Endothelial cell of umbilical vein (primary cell): Measurements from ENCODE around the gene NLRP6. TPM values are rescaled to one million over a fixed set of nuclear protein-coding genes. Genes with fewer than 3 reads are reported as not detected.

Experiments used
- BruUV-seq: library from RNA; stranded (reverse); fragments of 400-500 nt; replicated peaks from 2 replicates; lab custom pipeline; 2021; lab: Mats Ljungman, UMichigan
- CTCF ChIA-PET: fragments of 300-600, 350-600 bp; sonication (Branson Sonifier 250); formaldehyde crosslinking; loops from one replicate; lab custom pipeline; 2021; ENCODE audit warnings: antibody characterized with exemption, inconsistent platforms; lab: Charles Lee
- POLR2A ChIA-PET: fragments of 300-600, 350-600 bp; sonication (Branson Sonifier 250); formaldehyde crosslinking; loops from one replicate; lab custom pipeline; 2021; ENCODE audit warnings: antibody characterized with exemption, inconsistent platforms; lab: Charles Lee
- DNase-seq: peaks from one replicate; pipeline ENCODE4 v3.0.0-alpha.2; 2011; ENCODE audit warnings: low read depth, low spot score
- FAIRE-seq: peaks from 2 replicates; lab custom pipeline; 2011; peaks lifted over from hg19 to GRCh38; lab: Jason Lieb, UNC
- H2AFZ ChIP-seq: 2 replicates; pipeline ENCODE4 v1.6.0; 2012; ENCODE audit warnings: low read depth, low read length, control low read depth, inconsistent platforms
- H3K27ac ChIP-seq: 2 replicates; pipeline ENCODE4 v1.5.1; 2011; ENCODE audit warnings: low read depth, mild to moderate bottlenecking, control low read depth, low read length, moderate library complexity; ENCODE audit not compliant: insufficient read depth
- H3K27me3 ChIP-seq, 2 experiments: 2 replicates each; pipeline versions ENCODE4 v1.6.0 to v1.6.1; 2011; ENCODE audit warnings: low read length in 2 of 2, mixed read lengths in 1 of 2; ENCODE audit not compliant: control insufficient read depth in 2 of 2, insufficient read depth in 2 of 2
- H3K36me3 ChIP-seq, 2 experiments: 2 replicates in 1 of 2; 3 replicates in 1 of 2; pipeline ENCODE4 v1.5.1; 2011; ENCODE audit warnings: low read length in 2 of 2, mild to moderate bottlenecking in 1 of 2, moderate library complexity in 1 of 2; ENCODE audit not compliant: control insufficient read depth in 2 of 2, insufficient read depth in 2 of 2; ENCODE audit errors: extremely low read depth in 1 of 2
- H3K4me1 ChIP-seq: 3 replicates; pipeline ENCODE4 v1.5.1; 2011; ENCODE audit warnings: mild to moderate bottlenecking, low read length; ENCODE audit not compliant: control insufficient read depth, insufficient read depth; ENCODE audit errors: extremely low read depth
- H3K4me2 ChIP-seq: 2 replicates; pipeline ENCODE4 v1.6.1; 2011; ENCODE audit warnings: low read length, control low read depth, mixed read lengths; ENCODE audit not compliant: insufficient read depth
- H3K4me3 ChIP-seq, 3 experiments: fragments of 200-600 bp in 1 of 3; sonication (generic), shearing (Covaris generic) in 1 of 3; replicated peaks in 1 of 3; 2 replicates each; pipeline ENCODE4 v1.5.1; 2011 to 2016; ENCODE audit warnings: control low read depth in 3 of 3, low read length in 3 of 3, mild to moderate bottlenecking in 2 of 3, inconsistent platforms in 1 of 3, low read depth in 1 of 3, moderate library complexity in 1 of 3; ENCODE audit not compliant: insufficient read depth in 1 of 3
- H3K79me2 ChIP-seq: 2 replicates; pipeline ENCODE4 v1.6.0; 2012; ENCODE audit warnings: low read length, inconsistent platforms; ENCODE audit not compliant: control insufficient read depth, insufficient read depth
- H3K9ac ChIP-seq: replicated peaks from 2 replicates; pipeline ENCODE3; 2011; ENCODE audit warnings: low read length, control low read depth; ENCODE audit not compliant: insufficient read depth; ENCODE audit errors: extremely low read depth
- H3K9me1 ChIP-seq: replicated peaks from 3 replicates; pipeline ENCODE4 v1.6.0; 2011; ENCODE audit warnings: mild to moderate bottlenecking, low read length; ENCODE audit not compliant: control insufficient read depth, insufficient read depth; ENCODE audit errors: extremely low read depth
- H3K9me3 ChIP-seq: replicated peaks from 2 replicates; pipeline ENCODE4 v1.5.1; 2012; ENCODE audit warnings: low read length, inconsistent platforms; ENCODE audit not compliant: control insufficient read depth, insufficient read depth
- H4K20me1 ChIP-seq: replicated peaks from 2 replicates; pipeline ENCODE3; 2011; ENCODE audit warnings: mild to moderate bottlenecking, low read length; ENCODE audit not compliant: control insufficient read depth, insufficient read depth; ENCODE audit errors: extremely low read depth
- CTCF ChIP-seq, 2 donors: IDR thresholded peaks; 1 replicate in 1 of 2; 2 replicates in 1 of 2; pipeline ENCODE4 v1.5.1; 2011; ENCODE audit warnings: low read length in 2 of 2, mild to moderate bottlenecking in 2 of 2, moderate library complexity in 2 of 2, control low read depth in 1 of 2, inconsistent platforms in 1 of 2, low read depth in 1 of 2; ENCODE audit not compliant: insufficient read depth in 1 of 2; ENCODE audit errors: extremely low read depth in 1 of 2
- EZH2 ChIP-seq: IDR thresholded peaks from 2 replicates; pipeline ENCODE4 v1.6.1; 2012; ENCODE audit warnings: borderline replicate concordance, low read depth, mild to moderate bottlenecking, moderate library complexity, low read length, inconsistent platforms; ENCODE audit not compliant: severe bottlenecking
- FOS ChIP-seq: IDR thresholded peaks from 2 replicates; pipeline ENCODE4 v1.6.1; 2011; ENCODE audit warnings: mild to moderate bottlenecking, low read length, moderate library complexity, borderline replicate concordance; ENCODE audit not compliant: insufficient read depth
- GATA2 ChIP-seq: IDR thresholded peaks from 2 replicates; pipeline ENCODE4 v1.7.0; 2011; ENCODE audit warnings: low read depth, mild to moderate bottlenecking, moderate library complexity, mixed read lengths, low read length; ENCODE audit not compliant: insufficient read length, insufficient read depth
- JUN ChIP-seq: IDR thresholded peaks from 2 replicates; pipeline ENCODE4 v1.6.1; 2011; ENCODE audit warnings: borderline replicate concordance, low read depth; ENCODE audit not compliant: insufficient read length, insufficient read depth
- MYC ChIP-seq: IDR thresholded peaks from one replicate; pipeline ENCODE4 v1.6.1; 2011; ENCODE audit warnings: mild to moderate bottlenecking, low read depth, low read length
- POLR2A ChIP-seq: IDR thresholded peaks from 2 replicates; pipeline ENCODE4 v1.6.1; 2012; ENCODE audit warnings: low read depth, mild to moderate bottlenecking, control low read depth, low read length
- POLR2AphosphoS5 ChIP-seq: IDR thresholded peaks from 2 replicates; pipeline ENCODE4 v1.6.1; 2012; ENCODE audit warnings: low read depth, mild to moderate bottlenecking, control low read depth, low read length, moderate library complexity; ENCODE audit not compliant: insufficient read depth
- dilution Hi-C: fragments of 300-500 bp; cut with MboI; formaldehyde crosslinking; loops from one replicate; pipeline ENCODE4 v1.15.0; 2019; ENCODE audit warnings: low sequenced_read_pairs; ENCODE audit not compliant: extremely low pct_ligation_motif_present
- intact Hi-C: fragments of 100-400 bp; cut with micrococcal nuclease; formaldehyde crosslinking; loops from one replicate; pipeline ENCODE4 v1.10.0; 2022
- polyA plus RNA-seq, 4 experiments: library from polyadenylated mRNA; depleted of rRNA in 3 of 4; stranded (reverse) in 3 of 4; unstranded in 1 of 4; fragments of >200 nt; gene quantifications; 2 replicates each; pipeline versions ENCODE4 v1.2.1 to v1.2.3, GENCODE V29; 2011 to 2012; ENCODE audit warnings: missing spikeins in 1 of 4
- total RNA-seq: library from RNA; stranded (reverse); gene quantifications from 2 replicates; pipeline ENCODE4 v1.2.3, GENCODE V29; 2021
- TF ChIP-seq, protein P1 (sequence below): IDR thresholded peaks from 2 replicates; pipeline ENCODE4 v1.6.1; 2011; ENCODE audit not compliant: insufficient read depth, insufficient read length

Gene NLRP6
- total and polyA plus RNA-seq, 2 donors (not counting 3 experiments of a cell fraction or from before 2014, with no cell fraction given), result not detected

DNA sequence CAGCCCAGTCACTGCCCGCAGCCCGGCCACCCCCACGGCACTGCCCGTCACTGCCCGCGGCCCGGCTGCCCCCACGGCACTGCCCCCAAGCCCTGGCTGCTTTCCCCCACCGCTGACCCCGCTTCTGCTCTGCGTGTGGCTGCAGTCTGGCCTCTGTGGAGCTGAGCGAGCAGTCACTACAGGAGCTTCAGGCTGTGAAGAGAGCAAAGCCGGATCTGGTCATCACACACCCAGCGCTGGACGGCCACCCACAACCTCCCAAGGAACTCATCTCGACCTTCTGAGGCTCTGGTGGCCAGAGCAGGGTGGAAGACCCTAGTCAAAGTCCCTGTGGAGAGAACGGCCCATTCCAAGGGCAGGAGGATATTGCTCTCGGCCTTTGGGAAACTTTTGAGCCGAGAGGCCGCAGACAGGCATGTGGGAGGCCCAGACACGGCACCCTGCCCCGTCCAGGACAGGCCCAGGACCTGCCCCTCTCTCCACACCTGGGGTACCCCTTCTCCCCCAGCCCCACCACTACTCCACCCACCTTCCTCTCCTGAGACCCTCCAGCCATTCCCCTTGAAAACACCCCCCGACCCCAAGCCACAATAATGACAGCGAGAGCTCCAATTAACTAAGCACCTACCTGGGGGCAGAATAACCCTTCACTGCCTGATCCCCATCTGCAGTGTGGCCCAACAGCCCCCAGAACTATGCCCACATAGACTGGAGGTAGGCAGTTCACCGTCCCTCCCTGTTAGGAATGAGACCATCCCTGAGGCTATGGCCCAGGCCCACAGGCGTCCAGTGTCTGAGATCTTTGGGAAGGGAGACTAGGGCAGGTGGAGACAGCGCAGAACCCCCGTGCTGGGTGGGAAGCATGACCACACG, 7.0 kb downstream of the NLRP6 start:
- TF ChIP-seq POLR2A, result no peak
- TF ChIP-seq GATA2, result no peak
- TF ChIP-seq EZH2, result no peak
- no peak for TF ChIP-seq POLR2AphosphoS5
- TF ChIP-seq, protein P1, sequence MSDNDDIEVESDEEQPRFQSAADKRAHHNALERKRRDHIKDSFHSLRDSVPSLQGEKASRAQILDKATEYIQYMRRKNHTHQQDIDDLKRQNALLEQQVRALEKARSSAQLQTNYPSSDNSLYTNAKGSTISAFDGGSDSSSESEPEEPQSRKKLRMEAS, result no peak
- no peak for TF ChIP-seq MYC
- TF ChIP-seq CTCF (IDR thresholded peaks at IDR 0.05; ENCODE audit: extremely low read depth in 1 of 2, insufficient read depth in 1 of 2, low read depth in 1 of 2, low read length in 2 of 2), result no peak
- TF ChIP-seq FOS, result no peak
- TF ChIP-seq JUN, result no peak
- Histone ChIP-seq H2AFZ (no peak overlapping the region), H3K4me2 (no peak overlapping the region), H3K9ac (no peak overlapping the region), H3K27ac (no peak overlapping the region), H3K27me3 (peaks cover 28 to 33% of the 10 kb centered on the region in 2 experiments), H3K79me2 (no peaks in the 10 kb centered on the region), H3K9me1 (no peaks in the 10 kb centered on the region), H3K9me3 (no peaks in the 10 kb centered on the region), H3K4me3 (no peak overlapping the region), H4K20me1 (no peaks in the 10 kb centered on the region), H3K36me3 (no peaks in the 10 kb centered on the region), H3K4me1 (peaks cover 3% of the 10 kb centered on the region)
- ChIA-PET CTCF (interaction anchor here (1.4 kb wide), 1 partner anchor 24 kb away, joined by 3 read pairs; no protein-coding TSS in a partner anchor), POLR2A (no interaction called here)
- BruUV-seq, result no TSS peak
- dilution Hi-C loops, result no loop called here
- intact Hi-C loops, result no loop called here
- FAIRE-seq (no peak), DNase-seq (no peak)
